ENCODE data around the gene LIMA1.
"Not testable (repeated sequence)": the region's sequence is repeated elsewhere in the genome, so short reads cannot be mapped to it uniquely, and the experiment has no call there.

The LIMA1 gene

GRCh38 chr12:50291377-50291776 is 8.1 kb upstream of the LIMA1 start:
- no peaks in the 10 kb centered on the region for H3K9me2 ChIP-seq (replicated peaks; ENCODE audit: insufficient read depth, low read length)
- no peaks in the 10 kb centered on the region for H4K20me1 ChIP-seq (ENCODE audit: insufficient read depth, low read length)
- H3K4me3 ChIP-seq (ENCODE audit: low read length) = no peak overlapping the region
- H3K36me3 ChIP-seq (replicated peaks; ENCODE audit: insufficient read depth, low read length) = no peaks in the 10 kb centered on the region
- no peak overlapping the region for H3K4me2 ChIP-seq (ENCODE audit: low read depth, low read length)
- no peak for DNase-seq
- no peak for TF ChIP-seq EZH2phosphoT487 (IDR thresholded peaks at IDR 0.05; ENCODE audit: low read length)
- no peak for TF ChIP-seq EZH2 (optimal IDR thresholded peaks at IDR 0.05; ENCODE audit: low read depth, low read length)
- TF ChIP-seq CTCF (IDR thresholded peaks at IDR 0.05; ENCODE audit: low read length) = no peak
- H3K9ac ChIP-seq (ENCODE audit: low read length) = no peak overlapping the region
- no peaks in the 10 kb centered on the region for H3K27me3 ChIP-seq (replicated peaks; ENCODE audit: insufficient read depth, low read length)
- H3K79me2 ChIP-seq (ENCODE audit: low read length) = no peaks in the 10 kb centered on the region
- no peak overlapping the region for H2AFZ ChIP-seq (ENCODE audit: low read length)
- H3F3A ChIP-seq (ENCODE audit: insufficient read depth, low read length) = no peaks in the 10 kb centered on the region
- H3K27ac ChIP-seq (ENCODE audit: low read length) = no peak overlapping the region
- no peaks in the 10 kb centered on the region for H3K9me3 ChIP-seq (replicated peaks; ENCODE audit: insufficient read depth, low read length)
- no peaks in the 10 kb centered on the region for H3K4me1 ChIP-seq (ENCODE audit: low read length)

GRCh38 chr12:50290692-50291091 is 7.4 kb upstream of the LIMA1 start:
- not testable (repeated sequence) for H3K4me1 ChIP-seq (ENCODE audit: low read length); H3K79me2 ChIP-seq (ENCODE audit: low read length); H4K20me1 ChIP-seq (ENCODE audit: insufficient read depth, low read length); H3F3A ChIP-seq (ENCODE audit: insufficient read depth, low read length); H3K4me3 ChIP-seq (ENCODE audit: low read length); H3K36me3 ChIP-seq (replicated peaks; ENCODE audit: insufficient read depth, low read length); H3K4me2 ChIP-seq (ENCODE audit: low read depth, low read length); H3K9ac ChIP-seq (ENCODE audit: low read length); DNase-seq; H2AFZ ChIP-seq (ENCODE audit: low read length); H3K27me3 ChIP-seq (replicated peaks; ENCODE audit: insufficient read depth, low read length); H3K9me2 ChIP-seq (replicated peaks; ENCODE audit: insufficient read depth, low read length); H3K9me3 ChIP-seq (replicated peaks; ENCODE audit: insufficient read depth, low read length); H3K27ac ChIP-seq (ENCODE audit: low read length)

- Histone ChIP-seq H3K4me1 (ENCODE audit: low read length) (no peaks in the 10 kb centered on the region; the same call in 1 of the 2 replicates), H3K79me2 (ENCODE audit: low read length) (peaks cover 6% of the 10 kb centered on the region; the same call in 1 of the 2 replicates), H3K27me3 (replicated peaks; ENCODE audit: insufficient read depth, low read length) (no peaks in the 10 kb centered on the region), H3K4me3 (ENCODE audit: low read length) (no peak overlapping the region), H3K36me3 (replicated peaks; ENCODE audit: insufficient read depth, low read length) (no peaks in the 10 kb centered on the region), H3K9me3 (replicated peaks; ENCODE audit: insufficient read depth, low read length) (no peaks in the 10 kb centered on the region), H3K9me2 (replicated peaks; ENCODE audit: insufficient read depth, low read length) (no peaks in the 10 kb centered on the region), H3K4me2 (ENCODE audit: low read depth, low read length) (no peak overlapping the region), H4K20me1 (ENCODE audit: insufficient read depth, low read length) (no peaks in the 10 kb centered on the region), H3F3A (ENCODE audit: insufficient read depth, low read length) (no peaks in the 10 kb centered on the region), H3K27ac (ENCODE audit: low read length) (no peak overlapping the region), H3K9ac (ENCODE audit: low read length) (no peak overlapping the region), H2AFZ (ENCODE audit: low read length) (no peak overlapping the region)
- DNase-seq = no peak
- TF ChIP-seq EZH2 (optimal IDR thresholded peaks at IDR 0.05; ENCODE audit: low read depth, low read length) = no peak
- no peak for TF ChIP-seq EZH2phosphoT487 (IDR thresholded peaks at IDR 0.05; ENCODE audit: low read length)
- TF ChIP-seq CTCF (IDR thresholded peaks at IDR 0.05; ENCODE audit: low read length) = no peak
Measured at GRCh38 chr12:50287271-50287670, 4.0 kb upstream of the LIMA1 start.

GRCh38 chr12:50285253-50285652 is 1.9 kb upstream of the LIMA1 start:
- Histone ChIP-seq H3K9ac (ENCODE audit: low read length) (no peak overlapping the region), H2AFZ (ENCODE audit: low read length) (no peak overlapping the region), H3K36me3 (replicated peaks; ENCODE audit: insufficient read depth, low read length) (no peaks in the 10 kb centered on the region), H3K9me2 (replicated peaks; ENCODE audit: insufficient read depth, low read length) (no peaks in the 10 kb centered on the region), H3K4me1 (ENCODE audit: low read length) (no peaks in the 10 kb centered on the region; the same call in 1 of the 2 replicates), H3K79me2 (ENCODE audit: low read length) (peaks cover 6% of the 10 kb centered on the region; the same call in 1 of the 2 replicates), H4K20me1 (ENCODE audit: insufficient read depth, low read length) (no peaks in the 10 kb centered on the region), H3K9me3 (replicated peaks; ENCODE audit: insufficient read depth, low read length) (no peaks in the 10 kb centered on the region), H3K4me3 (ENCODE audit: low read length) (no peak overlapping the region), H3K27ac (ENCODE audit: low read length) (no peak overlapping the region), H3K4me2 (ENCODE audit: low read depth, low read length) (no peak overlapping the region), H3F3A (ENCODE audit: insufficient read depth, low read length) (no peaks in the 10 kb centered on the region), H3K27me3 (replicated peaks; ENCODE audit: insufficient read depth, low read length) (no peaks in the 10 kb centered on the region)
- DNase-seq = no peak
- TF ChIP-seq CTCF (IDR thresholded peaks at IDR 0.05; ENCODE audit: low read length) (no peak), EZH2 (optimal IDR thresholded peaks at IDR 0.05; ENCODE audit: low read depth, low read length) (no peak), EZH2phosphoT487 (IDR thresholded peaks at IDR 0.05; ENCODE audit: low read length) (no peak)

Data from MM.1S (cell line).